HG02623 (cell line): ENCODE data around the gene AADAC.
"Not testable (repeated sequence)": the region's sequence is repeated elsewhere in the genome, so short reads cannot be mapped to it uniquely, and the experiment has no call there.

Source experiments
- ATAC-seq: cut with Tn5 transposase; IDR thresholded peaks from one replicate; pipeline ENCODE4 v1.9.1; 2021; ENCODE audit warnings: moderate library complexity; ENCODE audit not compliant: unreplicated experiment

AADAC gene

DNA sequence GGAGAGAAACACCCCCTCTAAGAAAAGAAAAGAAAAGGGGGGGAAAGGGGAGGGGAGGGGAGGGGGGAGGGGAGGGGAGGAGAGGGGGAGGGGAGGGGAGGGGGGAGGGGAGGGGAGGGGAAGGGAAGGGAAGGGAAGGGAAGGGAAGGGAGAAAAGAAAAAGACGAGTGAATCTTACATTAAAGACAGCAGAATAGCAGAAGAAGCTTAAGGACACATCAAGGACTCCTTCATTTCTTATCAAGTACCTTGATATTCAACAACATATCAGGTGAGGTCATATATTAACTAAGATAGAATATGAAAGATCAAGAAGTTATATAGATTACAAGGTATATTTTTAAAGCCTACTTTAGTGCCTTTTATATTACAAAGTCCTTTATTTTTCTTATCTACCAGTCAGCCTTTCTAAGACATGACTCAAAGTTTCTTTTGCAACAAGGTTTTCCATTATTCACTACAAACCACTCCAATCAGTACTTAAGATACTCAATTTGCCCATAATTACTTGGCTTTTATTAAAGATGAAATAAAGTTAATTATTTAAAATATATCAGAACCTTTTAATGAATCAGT is 17.7 kb upstream of the AADAC start:
- ATAC-seq = no peak

DNA sequence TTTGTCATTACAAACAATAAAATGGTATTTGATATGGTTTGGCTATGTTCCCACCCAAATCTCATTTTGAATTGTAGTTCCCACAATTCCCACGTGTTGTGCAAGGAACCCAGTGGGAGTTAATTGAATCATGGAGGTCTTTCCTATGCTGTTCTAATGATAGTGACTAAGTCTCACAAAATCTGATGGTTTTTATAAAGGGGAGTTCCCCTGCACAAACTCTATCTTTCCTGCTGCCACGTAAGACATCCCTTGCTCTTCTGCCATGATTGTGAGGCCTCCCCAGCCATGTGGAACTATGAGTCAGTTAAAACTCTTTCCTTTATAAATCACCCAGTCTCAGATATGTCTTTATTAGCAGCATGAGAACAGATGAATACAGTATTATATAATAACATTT is 15.4 kb upstream of the AADAC start:
- ATAC-seq = no peak

DNA sequence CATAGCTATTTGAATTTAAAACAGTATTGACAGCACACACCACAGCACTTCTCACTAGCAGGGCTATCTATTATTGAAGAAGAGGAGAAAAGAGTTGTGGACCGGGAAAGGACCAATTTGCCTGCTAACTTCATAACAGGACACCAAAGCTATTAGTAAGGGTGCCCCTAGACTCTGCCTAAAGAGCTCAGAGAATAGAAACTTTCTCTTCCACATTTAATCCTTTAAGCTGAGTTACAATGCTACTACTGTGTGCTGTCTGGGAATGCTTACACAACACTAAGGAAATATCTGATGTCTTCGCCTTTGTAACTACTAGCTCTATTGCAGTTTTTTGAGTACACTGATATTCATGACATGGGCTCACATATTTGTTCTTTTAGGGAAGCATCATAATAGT is 13.5 kb upstream of the AADAC start:
- no peak for ATAC-seq

DNA sequence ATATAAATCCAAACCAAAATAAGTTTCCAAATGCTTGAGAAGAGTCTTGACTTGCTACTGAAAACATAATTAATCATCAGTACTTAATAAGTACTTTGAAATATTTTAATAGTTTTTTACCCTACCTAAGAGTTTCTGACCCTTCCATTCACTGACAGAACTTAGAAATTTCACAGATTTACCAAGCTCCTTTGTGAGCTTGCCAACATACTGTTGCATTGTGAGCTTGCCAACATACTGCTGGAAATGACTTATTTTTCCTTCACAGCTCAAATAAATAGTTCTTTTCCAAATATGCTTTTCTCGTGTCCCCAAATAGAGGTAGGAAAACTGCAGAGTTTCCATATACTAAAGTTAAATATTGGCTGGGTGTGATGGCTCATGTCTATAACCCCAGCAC is 9.6 kb upstream of the AADAC start:
- ATAC-seq = no peak

DNA sequence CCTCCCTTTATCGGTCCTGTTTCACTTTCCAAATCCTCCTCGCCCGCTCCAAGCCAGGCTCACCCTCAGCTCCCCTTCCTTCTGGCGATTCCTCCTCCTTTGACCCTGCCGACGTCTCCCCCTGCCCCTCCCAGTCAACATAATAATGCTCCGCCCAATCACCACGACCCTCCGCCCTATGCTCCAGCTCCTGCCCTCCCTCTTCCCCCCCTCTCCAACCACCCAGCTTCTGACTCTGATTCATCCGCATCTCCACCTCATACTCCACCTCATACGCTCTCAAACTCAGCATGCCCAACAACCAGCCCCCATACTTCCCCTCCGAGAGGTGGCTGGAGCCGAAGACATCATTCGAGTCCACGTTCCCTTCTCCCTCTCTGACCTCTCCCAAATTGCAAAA is 7.1 kb upstream of the AADAC start:
- ATAC-seq = no peak

DNA sequence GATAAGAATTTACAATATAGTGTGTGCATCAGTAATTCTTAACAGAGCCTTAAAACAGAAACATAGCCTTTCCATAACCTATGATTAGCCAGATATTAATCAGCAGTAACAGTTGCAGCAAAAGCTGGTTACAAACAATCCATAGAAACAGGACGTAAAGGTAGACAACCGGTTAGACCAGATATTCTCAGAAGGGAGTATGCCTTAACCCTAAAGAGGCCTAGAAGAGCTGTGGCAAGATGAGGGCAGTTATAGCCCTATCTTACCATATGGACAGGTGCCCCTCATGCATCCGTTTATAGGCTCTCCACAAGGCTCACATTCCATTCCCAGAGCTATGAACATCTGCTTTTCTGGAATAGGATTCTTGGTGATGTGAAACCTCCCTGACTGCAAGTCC is 5.0 kb upstream of the AADAC start:
- not testable (repeated sequence) for ATAC-seq

DNA sequence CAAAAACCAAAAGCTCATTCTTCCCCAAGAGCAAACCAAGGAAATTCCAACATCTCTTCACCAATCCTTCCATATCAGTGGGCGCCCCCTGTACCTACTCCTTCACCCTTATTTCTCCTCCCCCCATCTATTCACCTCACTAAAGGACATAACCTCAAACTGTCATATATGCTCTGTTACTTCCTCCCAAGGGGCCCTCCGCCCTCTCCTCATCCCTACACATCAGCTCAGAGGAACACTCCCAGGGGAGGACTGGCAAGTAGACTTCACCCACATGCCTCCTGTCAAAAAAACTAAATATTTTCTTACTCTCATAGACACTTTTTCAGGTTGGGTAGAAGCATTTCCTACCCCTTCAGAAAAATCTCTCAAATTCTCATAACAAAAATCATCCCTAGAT is 2.4 kb upstream of the AADAC start:
- ATAC-seq = no peak

DNA sequence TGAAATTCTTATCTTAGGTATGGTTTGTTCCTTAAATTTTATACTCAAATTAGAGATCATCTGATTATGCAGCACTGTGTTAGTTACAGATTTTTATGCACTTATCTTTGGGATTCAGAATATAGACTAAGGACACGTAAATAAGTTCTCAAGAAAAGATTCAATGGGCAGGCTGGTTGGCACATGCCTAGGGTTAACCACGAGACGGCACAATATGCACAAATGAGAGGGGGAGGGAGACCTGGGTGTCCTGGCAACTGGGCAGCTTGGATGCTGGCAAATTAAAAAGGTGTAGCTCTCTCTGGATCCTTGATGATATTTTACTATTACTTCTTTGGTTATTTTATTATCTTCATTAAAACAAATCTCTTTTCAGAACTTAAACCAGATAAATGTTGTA is 672 bp downstream of the AADAC start:
- no peak for ATAC-seq

DNA sequence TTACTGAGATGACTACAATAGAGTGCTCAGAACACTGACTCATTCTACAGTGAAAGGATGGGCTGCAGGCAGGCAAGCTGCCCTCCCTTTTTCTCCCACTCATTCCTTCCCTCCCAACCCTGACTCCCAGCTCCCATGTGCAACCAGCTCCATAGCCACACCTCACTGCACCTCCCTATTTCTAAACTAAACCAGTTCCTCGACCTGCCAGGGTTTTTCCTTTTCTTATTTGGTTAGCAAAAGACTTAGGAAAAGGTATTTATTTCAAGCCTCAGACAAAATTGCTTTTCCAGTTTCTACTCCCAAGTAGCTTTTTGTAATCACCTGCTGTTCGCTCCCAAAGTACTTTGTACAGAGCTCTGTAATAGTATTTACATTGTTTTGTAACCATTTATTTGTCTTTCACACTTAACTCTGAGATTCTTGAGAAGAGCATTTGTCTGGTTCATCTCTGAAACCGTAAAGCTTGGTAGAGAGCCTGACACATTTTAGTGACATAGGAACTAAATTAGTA is 2.2 kb downstream of the AADAC start:
- no peak for ATAC-seq

DNA sequence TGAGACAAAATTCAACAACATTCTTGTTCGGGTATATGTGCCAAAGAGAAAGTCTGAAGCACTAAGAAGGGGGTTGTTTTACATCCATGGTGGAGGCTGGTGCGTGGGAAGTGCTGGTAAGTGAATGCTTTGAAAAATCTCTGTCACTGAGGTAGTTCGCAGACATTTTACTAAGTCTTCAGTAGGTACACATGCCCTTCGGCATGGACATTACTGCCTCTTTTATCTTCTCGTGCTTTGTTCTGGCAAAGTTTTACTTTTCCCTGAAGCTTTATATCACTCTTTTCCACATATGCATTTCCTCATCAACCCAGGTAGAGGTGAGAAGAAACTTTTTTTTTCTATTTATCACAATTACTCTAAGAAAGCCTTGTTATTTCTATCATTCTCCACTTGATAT is 3.6 kb downstream of the AADAC start:
- ATAC-seq = no peak

DNA sequence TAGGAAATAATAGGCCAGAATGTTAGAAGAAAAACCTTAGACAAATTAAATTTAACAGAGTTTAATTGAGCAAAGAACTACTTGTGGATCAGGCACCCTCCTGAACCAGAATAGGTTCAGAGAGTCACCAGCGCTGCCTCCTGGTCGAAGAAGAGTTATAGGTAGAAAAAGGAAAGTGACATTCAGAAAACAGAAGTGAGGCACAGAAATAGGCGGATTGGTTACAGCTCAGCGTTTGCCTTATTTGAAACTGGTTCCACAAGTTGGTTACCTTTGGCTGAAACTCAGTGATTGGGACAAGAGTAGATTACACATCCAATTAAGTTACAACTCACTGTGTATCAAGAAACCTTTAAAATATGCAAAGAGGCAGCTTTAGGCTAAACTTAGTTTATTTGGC is 4.4 kb downstream of the AADAC start:
- no peak for ATAC-seq

DNA sequence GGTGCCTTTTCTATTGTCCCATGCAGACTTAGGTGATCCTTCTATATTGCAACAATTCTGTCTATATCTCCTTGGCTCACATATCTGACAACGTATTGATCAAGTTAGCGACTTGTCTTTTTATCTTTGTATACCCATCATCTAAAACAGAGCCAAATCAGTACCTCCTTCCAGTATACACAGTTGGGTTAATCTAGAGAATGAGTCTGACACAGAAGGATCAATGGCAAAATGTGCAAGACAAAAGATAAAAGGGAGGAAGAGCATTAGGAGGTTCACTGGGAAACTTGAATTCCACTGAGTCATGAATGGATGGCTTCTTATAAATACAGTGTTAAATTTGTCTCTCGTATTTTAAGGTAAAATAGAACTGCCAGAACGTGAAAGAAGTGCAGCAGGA is 6.0 kb downstream of the AADAC start:
- no peak for ATAC-seq

DNA sequence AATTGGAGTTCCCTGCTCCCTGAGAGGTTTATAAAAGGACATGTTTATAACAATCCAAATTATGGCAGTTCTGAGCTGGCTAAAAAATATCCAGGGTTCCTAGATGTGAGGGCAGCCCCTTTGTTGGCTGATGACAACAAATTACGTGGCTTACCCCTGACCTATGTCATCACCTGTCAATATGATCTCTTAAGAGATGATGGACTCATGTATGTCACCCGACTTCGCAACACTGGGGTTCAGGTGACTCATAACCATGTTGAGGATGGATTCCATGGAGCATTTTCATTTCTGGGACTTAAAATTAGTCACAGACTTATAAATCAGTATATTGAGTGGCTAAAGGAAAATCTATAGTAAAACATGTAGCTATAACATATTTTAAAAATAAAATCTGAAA is 13.9 kb downstream of the AADAC start:
- ATAC-seq = no peak

DNA sequence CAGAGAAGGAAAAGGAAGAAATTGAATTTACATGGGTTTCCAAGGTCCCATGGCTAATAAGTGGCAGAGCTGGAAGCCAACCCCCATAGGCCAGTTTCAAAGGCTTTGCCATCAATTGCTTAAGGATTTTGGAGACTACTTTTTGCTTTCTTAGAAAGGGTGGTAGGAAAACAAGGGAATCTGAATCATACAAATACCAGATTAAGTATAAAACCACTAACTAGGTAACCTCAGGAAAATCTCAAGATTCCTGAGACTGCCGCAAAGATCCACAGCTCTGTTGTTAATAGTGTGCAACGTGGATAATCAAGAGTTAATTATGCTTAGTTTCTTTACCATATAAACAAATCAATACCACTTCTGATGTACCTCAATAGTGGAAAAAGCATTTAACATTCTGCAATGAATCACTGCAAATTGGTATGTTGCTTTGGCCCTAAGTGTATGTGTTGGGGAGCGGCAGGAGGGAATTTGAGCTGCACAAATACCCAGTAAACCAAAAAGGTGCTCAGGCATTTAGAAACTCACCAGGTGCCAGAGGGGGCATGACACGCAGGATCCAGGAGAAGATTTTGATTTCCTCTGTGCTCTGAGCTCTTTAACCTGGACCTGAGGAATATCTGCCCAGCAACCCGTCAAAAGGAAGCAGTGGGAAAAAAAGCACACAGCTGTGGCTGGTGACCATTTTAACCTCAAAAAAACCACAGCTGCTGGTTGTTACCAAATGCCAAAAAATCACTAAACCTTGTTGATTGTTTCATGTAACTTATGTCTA is 22.0 kb downstream of the AADAC start:
- ATAC-seq = no peak

DNA sequence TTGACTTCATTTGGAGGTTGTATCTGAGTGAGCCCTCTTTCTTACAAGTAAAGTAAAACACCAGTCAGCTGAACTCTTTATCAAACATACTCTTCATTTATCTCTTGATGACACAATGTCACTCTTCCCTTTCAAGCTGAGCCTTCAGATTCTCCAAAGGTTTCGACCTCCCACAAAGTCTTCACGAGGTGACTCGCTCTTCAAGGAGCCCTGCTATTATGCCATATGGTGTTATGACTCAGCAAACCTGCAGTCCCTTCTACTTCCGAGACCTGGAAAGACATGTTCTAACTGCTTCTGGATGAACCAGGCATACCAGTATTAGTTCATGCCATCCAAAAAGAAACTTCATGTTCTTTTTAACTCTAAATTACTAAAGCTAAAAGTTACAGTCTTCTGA is 23.1 kb downstream of the AADAC start:
- no peak for ATAC-seq

DNA sequence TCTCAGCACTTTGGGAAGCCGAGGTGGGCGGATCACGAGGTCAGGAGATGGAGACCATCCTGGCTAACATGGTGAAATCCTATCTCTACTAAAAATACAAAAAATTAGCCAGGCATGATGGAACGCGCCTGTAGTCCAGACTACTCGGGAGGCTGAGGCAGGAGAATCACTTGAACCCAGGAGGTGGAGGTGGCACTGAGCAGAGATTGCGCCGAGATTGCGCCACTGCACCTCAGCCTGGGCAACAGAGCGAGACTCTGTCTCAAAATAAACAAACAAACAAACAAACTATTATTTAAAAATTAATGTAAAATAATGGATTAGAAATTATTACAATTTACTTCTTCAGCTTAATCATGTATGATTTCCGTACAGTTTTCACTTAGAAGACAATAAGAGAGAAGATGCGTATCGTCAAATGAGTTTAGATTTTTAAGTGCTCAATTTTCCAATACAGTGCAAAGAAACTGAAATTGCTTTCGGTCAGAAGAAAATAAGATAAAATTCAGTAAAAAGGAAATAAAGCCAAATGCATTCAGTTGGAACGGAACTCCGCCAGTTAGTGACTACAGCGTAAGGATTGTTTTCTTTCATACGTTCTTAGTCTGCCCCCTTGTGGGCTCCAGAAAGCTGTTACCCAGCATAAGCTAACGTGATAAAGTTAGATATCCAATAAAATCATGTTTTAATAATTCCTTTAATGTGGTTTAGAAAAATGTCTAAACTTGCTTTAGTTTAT is 24.8 kb downstream of the AADAC start:
- ATAC-seq = peak; percentile 70

DNA sequence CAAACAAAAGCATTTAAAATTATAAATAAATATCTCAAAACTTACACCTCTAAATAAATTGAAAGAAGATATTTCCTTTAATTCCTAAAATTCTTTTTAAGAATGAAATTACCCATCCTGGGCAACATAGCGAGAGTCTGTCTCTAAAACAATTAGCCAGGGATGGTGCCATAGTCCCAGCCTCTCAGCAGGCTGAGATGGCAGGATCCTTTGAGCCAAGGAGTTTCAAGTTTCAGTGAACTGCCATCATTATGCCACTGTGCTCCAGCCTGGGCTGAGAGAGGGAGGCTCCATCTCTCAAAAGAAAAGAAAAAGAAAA is 25.4 kb downstream of the AADAC start:
- ATAC-seq = no peak

DNA sequence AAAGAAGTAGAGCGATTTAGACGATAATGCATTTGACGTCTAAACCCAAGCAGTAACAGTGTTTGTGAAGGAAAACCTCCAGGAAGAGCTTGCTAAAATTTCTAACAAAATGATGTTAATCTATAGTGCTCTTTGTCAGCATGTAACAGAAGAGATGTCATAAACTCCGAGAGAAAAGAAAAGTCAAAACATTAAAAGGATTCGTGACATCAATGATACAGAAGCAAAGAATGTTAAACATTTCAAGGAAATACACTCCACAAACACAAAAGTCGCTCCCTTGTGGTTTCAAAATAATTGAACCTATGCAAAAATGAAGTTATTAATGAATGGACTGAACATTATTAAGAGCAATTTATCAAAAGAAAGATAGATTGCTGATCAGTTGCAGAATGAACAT is 27.9 kb downstream of the AADAC start:
- ATAC-seq = no peak

DNA sequence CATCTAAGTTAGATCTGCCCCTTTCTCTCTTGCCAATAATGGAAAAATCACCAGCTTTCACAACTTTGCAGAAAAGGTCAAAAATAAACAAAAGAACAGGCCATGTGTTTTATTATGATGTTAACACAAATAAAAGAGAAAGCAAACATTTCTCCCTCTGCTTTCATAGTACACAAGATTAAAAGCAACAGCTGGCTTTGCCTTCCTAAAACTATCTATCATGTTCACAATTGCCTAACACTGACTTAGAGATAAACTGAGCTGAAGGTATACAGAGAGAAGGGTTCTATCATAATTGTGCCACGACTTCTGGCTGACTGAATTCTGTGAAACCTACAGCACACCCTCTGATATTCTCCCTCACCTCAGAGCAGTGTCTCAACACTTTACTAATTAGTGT is 29.4 kb downstream of the AADAC start:
- ATAC-seq = no peak

DNA sequence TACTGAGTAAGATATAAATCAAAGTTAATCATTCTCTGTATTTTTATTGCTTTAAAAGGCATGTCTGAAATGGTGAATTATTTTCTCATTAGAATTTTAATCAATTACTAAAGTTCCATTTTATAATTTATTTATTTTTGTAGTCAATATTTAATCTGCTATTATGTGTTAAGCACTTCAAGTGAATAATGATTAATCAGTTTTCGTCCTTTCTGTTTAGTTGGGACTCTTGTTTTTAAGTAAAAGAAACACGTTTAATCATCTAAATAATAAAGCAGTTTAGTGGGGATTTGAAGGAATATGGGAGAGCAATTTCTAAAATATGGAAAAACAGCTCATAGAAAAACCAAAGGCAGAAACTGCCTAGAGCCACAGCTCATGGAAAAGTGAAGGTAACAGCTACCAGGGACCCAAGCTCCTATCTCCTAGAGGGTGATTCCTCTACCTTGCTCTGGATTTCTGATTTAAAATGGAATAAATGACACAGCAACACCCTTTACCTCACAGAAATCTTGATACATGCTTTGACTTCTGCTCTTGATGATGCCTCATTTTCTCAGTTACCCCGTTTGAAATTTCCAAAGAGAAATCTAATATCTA is 31.5 kb downstream of the AADAC start:
- no peak for ATAC-seq

DNA sequence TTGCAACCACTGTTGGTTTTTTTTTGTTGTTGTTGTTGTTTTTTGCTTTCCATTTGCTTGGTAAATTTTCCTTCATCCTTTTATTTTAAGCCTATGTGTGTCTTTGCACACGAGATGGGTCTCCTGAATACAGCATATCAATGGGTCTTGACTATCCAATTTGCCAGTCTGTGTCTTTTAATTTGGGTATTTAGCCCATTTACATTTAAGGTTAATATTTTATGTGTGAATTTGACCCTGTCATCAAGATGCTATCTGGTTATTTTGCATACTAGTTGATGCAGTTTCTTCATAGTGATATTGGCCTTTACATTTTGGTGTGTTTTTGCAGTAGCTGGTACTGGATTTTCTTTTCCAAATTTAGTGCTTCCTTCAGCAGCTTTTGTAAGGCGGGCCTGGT is 36.1 kb downstream of the AADAC start:
- ATAC-seq = not testable (repeated sequence)
